IMR-90 (cell line): ENCODE measurements around the gene DYTN. TPM values are rescaled to one million over a fixed set of nuclear protein-coding genes. Genes with fewer than 3 reads are reported as not detected.

Source experiments
- ATAC-seq: fragments of 200-7000 bp; cut with Tn5 transposase; 2 replicates; pipeline ENCODE4 v1.9.1; 2020; ENCODE audit warnings: low read depth, mild to moderate bottlenecking, moderate library complexity
- BruUV-seq: library from RNA; stranded (reverse); fragments of 400-500 nt; replicated peaks from 2 replicates; lab custom pipeline; 2021; lab: Mats Ljungman, UMichigan
- CTCF ChIA-PET: fragments of 300-600 bp; formaldehyde crosslinking; extraction: SDS; loops from one replicate; lab custom pipeline; 2021; ENCODE audit warnings: antibody characterized with exemption; lab: Yijun Ruan, JAX
- POLR2A ChIA-PET: fragments of 300-600 bp; sonication (Branson Sonifier 250); formaldehyde crosslinking; loops from one replicate; lab custom pipeline; 2022; ENCODE audit warnings: antibody characterized with exemption; ENCODE audit not compliant: unreplicated experiment; lab: Charles Lee
- DNase-seq: peaks from one replicate; pipeline ENCODE4 v3.0.0; 2013
- H2AFZ ChIP-seq: replicated peaks from 2 replicates; pipeline ENCODE3; 2013; ENCODE audit warnings: low read length, mild to moderate bottlenecking; ENCODE audit not compliant: poor library complexity
- H2AK5ac ChIP-seq: 2 replicates; pipeline ENCODE4 v1.6.1; 2013; ENCODE audit warnings: low read depth, low read length, inconsistent platforms
- H2AK9ac ChIP-seq: replicated peaks from 2 replicates; pipeline ENCODE3; 2013; ENCODE audit warnings: mild to moderate bottlenecking, low read depth, low read length, moderate library complexity; ENCODE audit not compliant: poor library complexity
- H2BK120ac ChIP-seq: 2 replicates; pipeline ENCODE4 v1.6.1; 2013; ENCODE audit warnings: low read depth, low read length, inconsistent platforms
- H2BK15ac ChIP-seq: 3 replicates; pipeline ENCODE4 v1.6.1; 2013; ENCODE audit warnings: low read depth, low read length, inconsistent platforms
- H2BK20ac ChIP-seq: 2 replicates; pipeline ENCODE4 v1.6.1; 2013; ENCODE audit warnings: low read depth, mild to moderate bottlenecking, inconsistent platforms, low read length, moderate library complexity
- H2BK5ac ChIP-seq: 2 replicates; pipeline ENCODE4 v1.6.1; 2013; ENCODE audit warnings: mild to moderate bottlenecking, low read depth, low read length, inconsistent platforms; ENCODE audit not compliant: poor library complexity, severe bottlenecking
- H3K14ac ChIP-seq: replicated peaks from 2 replicates; pipeline ENCODE4 v1.6.1; 2013; ENCODE audit warnings: low read depth, low read length, inconsistent platforms
- H3K18ac ChIP-seq: 2 replicates; pipeline ENCODE4 v1.6.1; 2013; ENCODE audit warnings: low read depth, low read length, control low read depth
- H3K23ac ChIP-seq: 2 replicates; pipeline ENCODE4 v1.6.1; 2013; ENCODE audit warnings: low read depth, low read length, inconsistent platforms
- H3K27ac ChIP-seq: 2 replicates; pipeline ENCODE4 v1.5.1; 2013; ENCODE audit warnings: mild to moderate bottlenecking, control low read depth, low read length; ENCODE audit not compliant: insufficient read depth
- H3K27me3 ChIP-seq: 2 replicates; pipeline ENCODE4 v1.6.1; 2013; ENCODE audit warnings: low read length; ENCODE audit not compliant: control insufficient read depth, insufficient read depth
- H3K36me3 ChIP-seq: 2 replicates; pipeline ENCODE4 v1.6.1; 2013; ENCODE audit warnings: low read length, mixed read lengths; ENCODE audit not compliant: control insufficient read depth, insufficient read depth
- H3K4ac ChIP-seq: 2 replicates; pipeline ENCODE4 v1.6.1; 2013; ENCODE audit warnings: low read depth, low read length, inconsistent platforms
- H3K4me1 ChIP-seq: 2 replicates; pipeline ENCODE4 v1.6.1; 2013; ENCODE audit warnings: low read length, mixed read lengths; ENCODE audit not compliant: control insufficient read depth, insufficient read depth
- H3K4me2 ChIP-seq: 2 replicates; pipeline ENCODE4 v1.6.1; 2013; ENCODE audit warnings: low read depth, mild to moderate bottlenecking, control low read depth, low read length, moderate library complexity
- H3K4me3 ChIP-seq: 2 replicates; pipeline ENCODE4 v1.5.1; 2013; ENCODE audit warnings: low read depth, mild to moderate bottlenecking, control low read depth, low read length, moderate library complexity; ENCODE audit not compliant: insufficient read depth
- H3K56ac ChIP-seq: 2 replicates; pipeline ENCODE4 v1.6.1; 2013; ENCODE audit warnings: low read length, inconsistent platforms; ENCODE audit not compliant: insufficient read depth; ENCODE audit errors: extremely low read depth
- H3K79me1 ChIP-seq, 2 experiments: 2 replicates each; pipeline ENCODE4 v1.6.1; 2013; ENCODE audit warnings: low read length in 2 of 2, inconsistent platforms in 1 of 2, low read depth in 1 of 2
- H3K9ac ChIP-seq: 2 replicates; pipeline ENCODE4 v1.6.1; 2013; ENCODE audit warnings: low read depth, low read length, control low read depth
- H3K9me1 ChIP-seq: 2 replicates; pipeline ENCODE4 v1.6.1; 2013; ENCODE audit warnings: low read length, inconsistent platforms; ENCODE audit not compliant: insufficient read depth
- H3K9me3 ChIP-seq: 2 replicates; pipeline ENCODE4 v1.6.1; 2013; ENCODE audit warnings: low read length; ENCODE audit not compliant: control insufficient read depth, insufficient read depth
- H4K20me1 ChIP-seq: 2 replicates; pipeline ENCODE4 v1.6.1; 2013; ENCODE audit warnings: low read length, inconsistent platforms; ENCODE audit not compliant: insufficient read depth
- H4K5ac ChIP-seq: 2 replicates; pipeline ENCODE4 v1.6.1; 2013; ENCODE audit warnings: mild to moderate bottlenecking, low read depth, low read length, control low read depth
- H4K8ac ChIP-seq, 2 experiments: 2 replicates each; pipeline ENCODE4 v1.6.1; 2013; ENCODE audit warnings: low read depth in 2 of 2, low read length in 2 of 2, control low read depth in 1 of 2, inconsistent platforms in 1 of 2
- H4K91ac ChIP-seq: 2 replicates; pipeline ENCODE4 v1.6.1; 2013; ENCODE audit warnings: low read depth, low read length, inconsistent platforms; ENCODE audit not compliant: insufficient read depth
- BHLHE40 ChIP-seq: fragments of 150-350 bp; IDR thresholded peaks from 2 replicates; pipeline ENCODE4 v1.6.1; 2016; ENCODE audit warnings: mild to moderate bottlenecking, low read depth, low read length
- FOS ChIP-seq: fragments of 150-350 bp; IDR thresholded peaks from 2 replicates; pipeline ENCODE4 v1.6.1; 2016; ENCODE audit warnings: low read depth, low read length
- MAZ ChIP-seq: IDR thresholded peaks from 2 replicates; pipeline ENCODE4 v1.6.1; 2012; ENCODE audit warnings: low read depth, mild to moderate bottlenecking, low read length, improper control_type of control experiment, moderate library complexity, borderline replicate concordance
- NFE2L2 ChIP-seq: fragments of 150-350 bp; IDR thresholded peaks from 2 replicates; pipeline ENCODE4 v1.6.1; 2016; ENCODE audit warnings: low read depth, mild to moderate bottlenecking, low read length
- RAD21 ChIP-seq: IDR thresholded peaks from 2 replicates; pipeline ENCODE4 v1.6.1; 2012; ENCODE audit warnings: low read length, improper control_type of control experiment
- RCOR1 ChIP-seq: IDR thresholded peaks from 2 replicates; pipeline ENCODE4 v1.6.1; 2012; ENCODE audit warnings: mild to moderate bottlenecking, low read length, improper control_type of control experiment; ENCODE audit not compliant: insufficient replicate concordance
- SMC3 ChIP-seq: fragments of 150-350 bp; IDR thresholded peaks from 2 replicates; pipeline ENCODE4 v1.6.1; 2016; ENCODE audit warnings: low read depth, mild to moderate bottlenecking, antibody characterized with exemption, low read length, moderate library complexity
- WGBS, 2 experiments: methylation state at CpG; one replicate each; pipeline versions ENCODE4 v1.1.5 to v1.1.7; 2013; ENCODE audit warnings: missing lambda C conversion rate in 2 of 2; ENCODE audit not compliant: insufficient read length in 1 of 2; ENCODE audit errors: extremely low coverage in 2 of 2; 5-methylcytosine and 5-hydroxymethylcytosine counted together
- dilution Hi-C: fragments of 300-500 bp; cut with HindIII; formaldehyde crosslinking; loops from one replicate; pipeline ENCODE4 v1.14.3; 2018; ENCODE audit warnings: low sequenced_read_pairs; ENCODE audit not compliant: unreplicated experiment
- in situ Hi-C: fragments of 300-500 bp; cut with MboI; formaldehyde crosslinking; loops from 3 replicates; pipeline ENCODE4 v1.14.3; 2019; ENCODE audit warnings: low sequenced_read_pairs, inconsistent platforms, mixed read lengths
- intact Hi-C: fragments of 100-400 bp; cut with micrococcal nuclease; formaldehyde crosslinking; loops from 2 replicates; pipeline ENCODE4 v1.10.0; 2022
- polyA plus RNA-seq, 3 experiments: library from polyadenylated mRNA; depleted of rRNA; stranded (reverse); fragments of >200 nt; gene quantifications; 2 replicates each; pipeline ENCODE4 v1.2.3, GENCODE V29; 2012; ENCODE audit warnings: low replicate concordance in 1 of 3
- total RNA-seq: library from RNA; depleted of rRNA; stranded (reverse); fragments of >200 nt; gene quantifications from 2 replicates; pipeline ENCODE4 v1.2.3, GENCODE V29; 2012
- TF ChIP-seq, protein P1 (sequence below): fragments of 150-350 bp; IDR thresholded peaks from 2 replicates; pipeline ENCODE4 v1.6.1; 2017; ENCODE audit warnings: mild to moderate bottlenecking, antibody characterized with exemption, low read length, low read depth
- TF ChIP-seq, protein P2 (sequence below): fragments of 150-350 bp; IDR thresholded peaks from 2 replicates; pipeline ENCODE4 v1.6.1; 2016; ENCODE audit warnings: low read depth, mild to moderate bottlenecking, low read length, moderate library complexity, borderline replicate concordance
- TF ChIP-seq, protein P3 (sequence below): conservative IDR thresholded peaks from 2 replicates; pipeline ENCODE4 v1.5.1; 2012; ENCODE audit warnings: mild to moderate bottlenecking, low read depth, low read length, improper control_type of control experiment

The DYTN gene
- total and polyA plus RNA-seq, 2 of the 4 experiments (the other 2 are of a cell fraction), result not detected

DNA sequence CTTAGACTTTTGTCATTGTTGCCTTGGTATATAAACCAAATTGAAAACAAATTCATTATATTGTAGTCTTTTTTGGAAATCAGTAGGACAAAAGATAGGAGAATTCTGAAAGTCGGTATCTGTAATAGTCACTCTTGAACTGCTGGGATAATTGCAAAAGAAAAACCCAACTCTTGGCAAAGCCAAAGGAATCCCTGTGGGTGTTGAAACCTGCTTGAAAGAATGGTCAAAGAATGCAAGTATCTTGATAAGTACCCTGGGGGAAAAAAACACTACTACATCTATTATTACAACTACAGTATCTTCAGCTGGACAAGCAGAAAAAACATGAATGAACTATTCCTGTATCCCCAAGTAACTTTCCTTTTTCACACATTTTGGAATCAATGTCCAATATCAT lies 83.2 kb downstream of the DYTN start:
- no peaks in the 10 kb centered on the region for H3K4me1 ChIP-seq
- H3K4ac ChIP-seq, result no peak overlapping the region
- WGBS, 2 experiments, result no CpG with 5 or more reads among the region's 1 CpG
- TF ChIP-seq, protein P1, sequence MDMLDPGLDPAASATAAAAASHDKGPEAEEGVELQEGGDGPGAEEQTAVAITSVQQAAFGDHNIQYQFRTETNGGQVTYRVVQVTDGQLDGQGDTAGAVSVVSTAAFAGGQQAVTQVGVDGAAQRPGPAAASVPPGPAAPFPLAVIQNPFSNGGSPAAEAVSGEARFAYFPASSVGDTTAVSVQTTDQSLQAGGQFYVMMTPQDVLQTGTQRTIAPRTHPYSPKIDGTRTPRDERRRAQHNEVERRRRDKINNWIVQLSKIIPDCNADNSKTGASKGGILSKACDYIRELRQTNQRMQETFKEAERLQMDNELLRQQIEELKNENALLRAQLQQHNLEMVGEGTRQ, result no peak
- TF ChIP-seq RAD21 (no peak), RCOR1 (no peak), NFE2L2 (no peak), FOS (no peak), MAZ (no peak), BHLHE40 (no peak), SMC3 (no peak)
- TF ChIP-seq, protein P2, sequence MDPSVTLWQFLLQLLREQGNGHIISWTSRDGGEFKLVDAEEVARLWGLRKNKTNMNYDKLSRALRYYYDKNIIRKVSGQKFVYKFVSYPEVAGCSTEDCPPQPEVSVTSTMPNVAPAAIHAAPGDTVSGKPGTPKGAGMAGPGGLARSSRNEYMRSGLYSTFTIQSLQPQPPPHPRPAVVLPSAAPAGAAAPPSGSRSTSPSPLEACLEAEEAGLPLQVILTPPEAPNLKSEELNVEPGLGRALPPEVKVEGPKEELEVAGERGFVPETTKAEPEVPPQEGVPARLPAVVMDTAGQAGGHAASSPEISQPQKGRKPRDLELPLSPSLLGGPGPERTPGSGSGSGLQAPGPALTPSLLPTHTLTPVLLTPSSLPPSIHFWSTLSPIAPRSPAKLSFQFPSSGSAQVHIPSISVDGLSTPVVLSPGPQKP, result no peak
- TF ChIP-seq, protein P3, sequence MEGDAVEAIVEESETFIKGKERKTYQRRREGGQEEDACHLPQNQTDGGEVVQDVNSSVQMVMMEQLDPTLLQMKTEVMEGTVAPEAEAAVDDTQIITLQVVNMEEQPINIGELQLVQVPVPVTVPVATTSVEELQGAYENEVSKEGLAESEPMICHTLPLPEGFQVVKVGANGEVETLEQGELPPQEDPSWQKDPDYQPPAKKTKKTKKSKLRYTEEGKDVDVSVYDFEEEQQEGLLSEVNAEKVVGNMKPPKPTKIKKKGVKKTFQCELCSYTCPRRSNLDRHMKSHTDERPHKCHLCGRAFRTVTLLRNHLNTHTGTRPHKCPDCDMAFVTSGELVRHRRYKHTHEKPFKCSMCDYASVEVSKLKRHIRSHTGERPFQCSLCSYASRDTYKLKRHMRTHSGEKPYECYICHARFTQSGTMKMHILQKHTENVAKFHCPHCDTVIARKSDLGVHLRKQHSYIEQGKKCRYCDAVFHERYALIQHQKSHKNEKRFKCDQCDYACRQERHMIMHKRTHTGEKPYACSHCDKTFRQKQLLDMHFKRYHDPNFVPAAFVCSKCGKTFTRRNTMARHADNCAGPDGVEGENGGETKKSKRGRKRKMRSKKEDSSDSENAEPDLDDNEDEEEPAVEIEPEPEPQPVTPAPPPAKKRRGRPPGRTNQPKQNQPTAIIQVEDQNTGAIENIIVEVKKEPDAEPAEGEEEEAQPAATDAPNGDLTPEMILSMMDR, result no peak
- H3K27me3 ChIP-seq, result no peaks in the 10 kb centered on the region
- H3K9me1 ChIP-seq, result no peaks in the 10 kb centered on the region
- intact Hi-C loops (no loop called here), dilution Hi-C loops (no loop called here), in situ Hi-C loops (no loop called here)
- H2BK120ac ChIP-seq, result no peak overlapping the region
- ATAC-seq, result no peak
- H4K8ac ChIP-seq, result no peak overlapping the region
- no peak overlapping the region for H3K27ac ChIP-seq
- H3K9ac ChIP-seq, result no peak overlapping the region
- no peaks in the 10 kb centered on the region for H3K79me1 ChIP-seq
- H2AFZ ChIP-seq, result no peak overlapping the region
- no peak overlapping the region for H2BK15ac ChIP-seq
- ChIA-PET POLR2A (no interaction called here), CTCF (no interaction called here)
- no peak overlapping the region for H4K91ac ChIP-seq
- no TSS peak for BruUV-seq
- H2AK5ac ChIP-seq, result no peak overlapping the region
- H2AK9ac ChIP-seq, result no peak overlapping the region
- no peak overlapping the region for H3K4me3 ChIP-seq
- no peak overlapping the region for H2BK5ac ChIP-seq
- H4K20me1 ChIP-seq, result no peaks in the 10 kb centered on the region
- no peak overlapping the region for H3K14ac ChIP-seq
- no peak overlapping the region for H3K23ac ChIP-seq
- H3K36me3 ChIP-seq, result no peaks in the 10 kb centered on the region
- no peaks in the 10 kb centered on the region for H3K9me3 ChIP-seq
- H2BK20ac ChIP-seq, result no peak overlapping the region
- no peak overlapping the region for H4K5ac ChIP-seq
- H3K56ac ChIP-seq, result no peak overlapping the region
- no peak overlapping the region for H3K18ac ChIP-seq
- DNase-seq, result no peak
- H3K4me2 ChIP-seq, result no peak overlapping the region
